ENCODE measurements around the gene SH3RF3. TPM values are rescaled to one million over a fixed set of nuclear protein-coding genes. Genes with fewer than 3 reads are reported as not detected.
A peak's percentile ranks its signal among the peaks of the same experiment; 100 is the strongest.

SH3RF3 gene
- polyA plus RNA-seq, 4 donors, result 4.8 to 5.7 (median 5.1) TPM

GRCh38 chr2:109297566-109298490, 168.8 kb downstream of the SH3RF3 start:
- no peak for DNase-seq (ENCODE audit: low read depth in 4 of 4, low spot score in 3 of 4)

GRCh38 chr2:109298851-109299250, 169.8 kb downstream of the SH3RF3 start:
- no peak for DNase-seq (ENCODE audit: low read depth in 4 of 4, low spot score in 3 of 4)

- no peak for DNase-seq (ENCODE audit: low read depth in 4 of 4, low spot score in 3 of 4)
These were observed 170.5 kb downstream of the SH3RF3 start for GRCh38 chr2:109299536-109299935.

GRCh38 chr2:109300582-109300981, 171.6 kb downstream of the SH3RF3 start:
- no peak for DNase-seq (ENCODE audit: low read depth in 4 of 4, low spot score in 3 of 4)

- DNase-seq (ENCODE audit: low read depth in 4 of 4, low spot score in 3 of 4), result no peak
These were observed 172.7 kb downstream of the SH3RF3 start for GRCh38 chr2:109301746-109302145.

GRCh38 chr2:109302319-109302718, 173.3 kb downstream of the SH3RF3 start:
- no peak for DNase-seq (ENCODE audit: low read depth in 4 of 4, low spot score in 3 of 4)

GRCh38 chr2:109304242-109304641, 175.2 kb downstream of the SH3RF3 start:
- no peak for DNase-seq (ENCODE audit: low read depth in 4 of 4, low spot score in 3 of 4)

- no peak for DNase-seq (ENCODE audit: low read depth in 4 of 4, low spot score in 3 of 4)
These were observed 175.9 kb downstream of the SH3RF3 start for GRCh38 chr2:109304731-109305470.

- DNase-seq (ENCODE audit: low read depth in 4 of 4, low spot score in 3 of 4), result no peak
These were observed 176.6 kb downstream of the SH3RF3 start for GRCh38 chr2:109305490-109306167.

GRCh38 chr2:109306190-109306589, 177.2 kb downstream of the SH3RF3 start:
- DNase-seq (ENCODE audit: low read depth in 4 of 4, low spot score in 3 of 4), result no peak

GRCh38 chr2:109311771-109312170, 182.8 kb downstream of the SH3RF3 start:
- no peak for DNase-seq (ENCODE audit: low read depth in 4 of 4, low spot score in 3 of 4)

GRCh38 chr2:109312902-109313301, 183.9 kb downstream of the SH3RF3 start:
- no peak for DNase-seq (ENCODE audit: low read depth in 4 of 4, low spot score in 3 of 4)

GRCh38 chr2:109313343-109313742, 184.3 kb downstream of the SH3RF3 start:
- no peak for DNase-seq (ENCODE audit: low read depth in 4 of 4, low spot score in 3 of 4)

GRCh38 chr2:109316091-109316490, 187.1 kb downstream of the SH3RF3 start:
- DNase-seq (ENCODE audit: low read depth in 4 of 4, low spot score in 3 of 4), result no peak

- no peak for DNase-seq (ENCODE audit: low read depth in 4 of 4, low spot score in 3 of 4)
These were observed 188.6 kb downstream of the SH3RF3 start for GRCh38 chr2:109317471-109318095.

- peak; percentile 49 to 67 (median 58) for DNase-seq (ENCODE audit: low read depth in 4 of 4, low spot score in 3 of 4)
These were observed 189.3 kb downstream of the SH3RF3 start for GRCh38 chr2:109318150-109318948.

GRCh38 chr2:109318949-109319342, 189.9 kb downstream of the SH3RF3 start:
- DNase-seq (ENCODE audit: low read depth in 4 of 4, low spot score in 3 of 4), result no peak

- no peak for DNase-seq (ENCODE audit: low read depth in 4 of 4, low spot score in 3 of 4)
These were observed 191.4 kb downstream of the SH3RF3 start for GRCh38 chr2:109320195-109320922.

- no peak for DNase-seq (ENCODE audit: low read depth in 4 of 4, low spot score in 3 of 4)
These were observed 192.6 kb downstream of the SH3RF3 start for GRCh38 chr2:109321570-109321969.
